ENCODE results near the gene ZFP1.
"Not testable (repeated sequence)": the region's sequence is repeated elsewhere in the genome, so short reads cannot be mapped to it uniquely, and the experiment has no call there.

ZFP1 gene

DNA sequence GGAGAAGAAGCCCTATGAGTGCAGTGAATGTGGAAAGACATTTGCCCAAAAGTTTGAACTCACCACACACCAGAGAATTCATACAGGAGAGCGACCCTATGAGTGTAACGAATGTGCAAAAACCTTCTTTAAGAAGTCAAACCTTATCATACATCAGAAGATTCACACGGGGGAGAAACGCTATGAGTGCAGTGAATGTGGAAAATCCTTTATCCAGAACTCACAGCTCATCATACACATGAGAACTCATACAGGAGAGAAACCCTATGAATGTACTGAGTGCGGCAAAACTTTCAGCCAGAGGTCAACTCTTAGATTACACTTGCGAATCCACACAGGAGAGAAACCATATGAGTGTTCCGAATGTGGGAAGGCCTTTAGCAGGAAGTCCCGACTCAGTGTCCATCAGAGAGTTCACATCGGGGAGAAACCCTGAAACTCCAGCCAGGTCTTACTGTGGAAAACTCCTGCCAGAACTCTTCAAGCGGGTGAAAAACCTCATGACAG lies 21.6 kb downstream of the ZFP1 start:
- DNase-seq = no peak

DNA sequence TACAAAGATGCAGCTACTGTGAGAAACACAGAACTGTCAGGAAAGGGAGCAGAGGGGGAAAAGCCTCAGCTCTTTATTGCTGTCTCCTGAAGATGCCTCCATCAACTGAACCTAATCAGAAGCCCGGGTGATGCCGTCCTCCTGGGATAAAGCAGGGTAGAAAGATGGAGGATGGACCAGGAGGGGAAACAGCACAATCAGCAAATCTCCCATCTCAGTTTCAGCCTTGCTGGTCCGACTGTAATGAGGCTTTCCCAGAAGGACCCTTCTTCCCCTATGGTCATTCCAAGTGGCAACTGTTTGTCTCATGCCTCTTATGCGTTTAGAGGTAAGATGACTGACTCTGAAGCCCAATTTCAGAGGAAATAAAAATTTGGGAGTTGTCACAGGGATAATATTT lies 24.3 kb downstream of the ZFP1 start:
- DNase-seq = no peak

GRCh38 chr16:75175074-75175473 lies 26.8 kb downstream of the ZFP1 start:
- no peak for DNase-seq

DNA sequence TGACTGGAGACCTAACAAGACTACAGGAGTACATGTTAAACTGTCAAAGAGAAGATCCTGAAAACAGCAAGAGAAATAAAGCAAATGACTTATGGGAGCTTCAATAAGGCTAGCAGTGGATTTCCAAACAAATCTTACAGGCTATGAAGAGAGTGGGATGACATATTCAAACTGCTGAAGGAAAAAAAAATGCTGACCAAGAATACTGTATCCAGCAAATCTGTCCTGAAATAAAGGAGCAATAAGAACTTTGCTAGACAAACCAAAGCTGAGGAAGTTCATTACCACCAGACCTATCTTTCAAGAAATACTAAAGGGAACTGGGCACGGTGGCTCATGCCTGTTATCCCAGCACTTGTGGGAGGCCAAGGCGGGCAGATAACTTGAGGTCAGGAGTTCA lies 28.6 kb downstream of the ZFP1 start:
- no peak for DNase-seq

- DNase-seq = no peak
Observed at GRCh38 chr16:75179208-75179607, 30.9 kb downstream of the ZFP1 start.

GRCh38 chr16:75181630-75182029 lies 33.3 kb downstream of the ZFP1 start:
- DNase-seq = no peak

DNA sequence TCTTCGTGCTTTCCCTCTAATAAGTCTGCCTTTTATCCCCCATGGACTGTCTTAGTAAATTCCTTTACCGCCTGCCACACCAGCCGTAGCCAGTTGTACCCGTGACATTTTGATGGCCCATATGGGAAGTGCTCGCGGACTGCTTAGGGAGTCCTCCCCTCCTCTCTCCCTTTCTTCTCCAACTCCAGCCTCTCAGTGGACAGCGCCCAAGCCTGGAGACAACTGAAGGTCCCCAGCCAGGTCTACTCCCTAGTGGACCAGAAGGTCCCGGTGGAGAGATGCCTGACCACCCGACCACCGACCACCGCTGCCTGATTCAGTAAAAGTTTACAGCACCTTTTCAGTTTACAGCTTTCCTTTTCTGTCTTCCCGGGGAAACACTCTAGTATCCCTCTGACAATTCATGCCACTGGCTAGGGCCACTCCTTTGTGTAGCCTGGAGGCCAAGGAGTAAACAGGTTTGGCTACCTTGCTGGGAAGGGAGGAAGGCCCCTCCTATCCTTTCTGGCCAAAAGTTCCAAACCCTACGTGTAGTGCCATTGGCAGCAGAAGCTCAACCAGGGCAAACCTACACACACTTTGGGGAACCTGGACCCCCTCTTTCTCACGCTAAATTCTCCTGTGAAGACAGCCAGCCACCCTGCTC lies 40.6 kb downstream of the ZFP1 start:
- no peak for DNase-seq

DNA sequence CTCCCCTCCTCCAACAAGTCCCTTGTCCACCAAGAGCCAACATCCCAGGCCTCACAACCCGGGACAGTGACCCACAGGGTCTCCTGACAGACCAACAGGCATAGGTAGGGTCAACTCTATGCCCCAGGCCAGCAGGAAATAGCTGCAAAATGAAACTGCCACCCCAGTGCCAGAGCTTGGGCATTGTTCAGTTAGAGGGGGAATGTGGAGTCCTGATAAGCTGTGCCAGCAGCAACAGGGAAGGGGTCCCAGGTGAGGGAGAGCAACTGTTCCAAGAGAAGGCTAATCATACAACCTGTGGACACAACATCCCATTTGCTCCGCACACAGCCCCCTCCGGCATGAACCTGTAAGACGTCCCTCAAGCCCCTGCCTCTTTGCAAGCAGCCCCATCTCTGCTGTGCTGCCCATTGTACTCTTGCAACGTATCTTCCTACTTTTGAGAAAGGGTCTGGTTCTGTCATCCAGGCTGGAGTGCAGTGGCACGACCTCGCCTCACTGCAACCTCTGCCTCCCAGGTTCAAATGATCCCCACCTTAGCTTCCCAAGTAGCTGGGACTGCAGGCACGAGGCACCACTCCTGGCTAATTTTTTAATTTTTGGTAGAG lies 41.4 kb downstream of the ZFP1 start:
- DNase-seq = no peak

DNA sequence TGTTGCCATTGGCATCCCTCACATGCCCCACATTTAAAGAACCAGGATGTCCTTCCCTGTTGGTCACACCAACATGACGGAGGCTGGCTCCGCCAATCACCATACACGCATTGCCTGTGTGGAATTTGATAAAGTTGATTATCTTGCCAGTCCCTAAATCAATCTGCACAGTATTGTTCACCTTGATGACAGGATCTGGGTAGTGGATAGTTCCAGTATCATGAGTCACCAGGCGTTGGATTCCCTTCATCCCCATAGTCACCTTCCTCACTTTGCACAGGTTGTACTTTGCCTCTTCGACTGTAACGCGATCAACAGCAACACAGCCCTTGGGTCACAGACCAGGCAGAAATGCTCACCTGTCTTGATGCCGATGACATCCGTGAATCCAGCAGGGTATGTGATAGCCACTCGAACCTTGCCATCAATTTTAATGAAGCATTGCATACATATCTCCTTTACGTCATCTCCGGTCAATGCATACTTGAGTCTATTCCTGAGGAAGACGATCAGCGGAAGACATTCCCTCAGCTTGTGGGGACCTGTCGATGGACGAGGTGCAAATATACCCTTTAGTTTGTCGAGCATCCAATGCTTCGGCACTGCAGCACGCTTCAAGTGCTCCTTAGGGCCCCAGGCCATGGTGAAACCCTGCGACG lies 44.4 kb downstream of the ZFP1 start:
- no peak for DNase-seq

DNA sequence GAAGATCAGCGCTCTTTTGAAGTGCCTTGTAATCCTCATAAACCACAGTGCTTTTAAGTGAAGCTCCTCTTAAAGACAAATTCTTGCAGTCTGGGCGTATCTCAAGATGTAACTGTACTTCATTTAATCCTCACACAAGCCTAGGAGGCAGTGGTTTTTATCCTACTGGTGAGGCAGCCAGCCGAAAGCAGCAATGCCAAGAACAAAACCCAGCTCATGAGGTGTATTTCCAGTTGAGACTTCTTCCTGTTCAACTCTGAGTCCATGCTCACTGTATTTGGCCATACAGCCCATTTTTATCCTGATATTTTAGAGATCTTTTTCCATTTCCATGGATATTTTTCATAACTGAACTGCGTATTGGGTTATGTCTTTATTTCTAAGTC lies 44.9 kb downstream of the ZFP1 start:
- no peak for DNase-seq

GRCh38 chr16:75193730-75194444 lies 45.6 kb downstream of the ZFP1 start:
- no peak for DNase-seq

DNA sequence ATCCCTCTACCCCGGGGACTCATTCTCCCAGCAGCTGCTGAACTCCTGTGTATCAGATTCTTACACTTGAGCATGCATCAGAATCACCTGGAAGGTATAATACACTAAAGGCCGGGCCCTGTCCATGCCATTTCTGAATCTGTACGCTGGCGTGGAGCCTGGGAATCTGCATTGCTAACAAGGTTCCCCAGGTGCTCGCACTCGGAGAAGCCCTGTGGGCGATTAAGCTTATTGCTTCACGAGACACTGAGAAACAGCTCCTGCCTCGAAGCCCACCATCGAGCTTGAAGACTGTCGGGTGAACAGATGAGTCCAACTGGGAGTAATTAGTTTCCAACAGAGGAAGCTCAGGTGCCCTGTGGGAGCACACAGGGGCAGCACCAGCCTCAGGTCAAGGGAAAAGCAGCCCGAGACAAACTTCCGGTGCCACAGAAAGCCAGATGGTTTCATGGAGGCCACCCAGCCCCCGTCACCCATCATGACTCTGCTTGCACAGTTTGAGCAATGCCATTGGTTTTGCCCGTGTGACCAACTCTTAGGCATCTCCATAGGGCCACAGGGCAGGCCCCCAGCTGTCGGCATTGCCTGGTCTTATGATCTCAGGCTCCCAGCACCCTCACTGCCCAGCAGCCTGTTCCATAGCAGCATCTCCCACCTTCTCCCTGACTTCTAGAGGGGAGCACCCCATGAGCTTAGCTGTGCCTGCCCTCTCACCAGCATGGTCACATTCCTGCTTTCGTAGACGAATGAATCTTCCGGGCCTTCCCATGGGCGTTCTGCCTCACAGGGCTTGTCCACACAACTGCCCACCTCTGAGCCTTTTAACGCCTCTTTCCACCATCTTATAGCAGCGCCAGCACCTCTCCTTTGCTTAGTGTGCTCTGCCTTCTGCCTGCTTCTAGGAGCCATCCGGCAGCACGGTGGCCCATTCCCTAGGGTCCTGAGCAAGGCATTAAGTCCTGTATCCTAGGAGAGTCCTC lies 47.8 kb downstream of the ZFP1 start:
- DNase-seq = no peak

GRCh38 chr16:75196836-75197235 lies 48.5 kb downstream of the ZFP1 start:
- no peak for DNase-seq

GRCh38 chr16:75197522-75198134 lies 49.3 kb downstream of the ZFP1 start:
- DNase-seq = no peak

DNA sequence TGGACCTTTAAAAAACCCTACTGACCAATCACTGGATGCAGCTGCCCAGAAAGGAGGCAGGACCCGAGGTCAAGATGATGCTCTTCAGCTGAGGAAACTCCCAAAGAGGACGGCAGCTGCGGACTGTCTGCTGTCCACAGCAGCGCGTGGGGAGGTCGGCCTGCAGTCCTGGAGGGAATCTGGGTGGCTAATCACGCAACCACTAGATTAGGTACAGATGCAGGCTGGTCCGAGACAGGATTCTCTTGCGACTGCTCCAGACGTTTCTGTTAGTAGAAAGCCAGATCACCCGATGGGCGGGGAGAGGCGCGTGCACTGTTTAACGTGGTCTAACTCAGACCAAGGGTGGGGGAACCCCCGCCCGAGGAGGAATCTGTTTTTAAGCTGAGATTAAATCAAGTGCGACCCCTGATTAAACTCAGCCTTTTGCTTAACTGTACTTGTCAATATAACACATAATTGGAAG lies 49.8 kb downstream of the ZFP1 start:
- no peak for DNase-seq

DNA sequence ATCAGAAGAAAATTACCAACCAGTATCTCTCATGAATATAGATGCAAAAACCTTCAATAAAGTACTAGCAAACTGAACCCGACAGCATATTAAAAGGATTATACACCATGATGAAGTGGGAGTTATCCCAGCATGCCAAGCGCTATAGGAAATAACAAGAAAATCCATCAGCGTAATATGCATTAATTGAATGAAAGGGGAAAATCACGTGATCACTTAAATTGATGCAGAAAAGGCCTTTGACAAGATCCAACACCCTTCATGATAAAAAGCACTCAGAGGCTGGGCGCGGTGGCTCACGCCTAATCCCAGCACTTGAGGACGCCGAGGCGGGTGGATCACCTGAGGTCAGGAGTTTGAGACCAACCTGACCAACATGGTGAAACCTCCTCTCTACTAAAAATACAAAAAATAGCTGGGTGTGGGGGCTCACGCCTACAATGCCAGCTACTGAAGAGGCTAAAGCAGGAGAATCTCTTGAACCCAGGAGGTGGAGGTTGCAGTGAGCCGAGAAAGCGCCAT lies 53.8 kb downstream of the ZFP1 start:
- DNase-seq = no peak

- DNase-seq = no peak
Observed at GRCh38 chr16:75203096-75203495, 54.8 kb downstream of the ZFP1 start.

GRCh38 chr16:75203667-75204409 lies 55.5 kb downstream of the ZFP1 start:
- no peak for DNase-seq

DNA sequence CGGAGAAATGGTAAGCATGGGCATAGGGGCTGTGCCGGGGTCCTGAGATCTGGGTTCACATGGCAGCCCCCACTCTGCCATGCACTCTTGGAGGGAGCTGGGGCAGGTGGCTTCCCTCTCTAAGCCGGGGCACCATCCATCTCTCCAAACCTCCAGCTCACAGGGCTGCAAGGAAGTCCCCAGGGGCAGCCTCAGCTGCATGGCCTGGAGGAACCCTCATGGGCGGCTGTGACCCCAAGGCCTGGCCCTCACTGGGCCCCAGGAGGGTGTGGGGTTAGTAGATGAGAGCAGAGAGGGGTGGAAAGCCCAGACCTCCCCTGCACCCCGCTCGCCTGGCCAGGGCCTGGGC lies 56.1 kb downstream of the ZFP1 start:
- no peak for DNase-seq

DNA sequence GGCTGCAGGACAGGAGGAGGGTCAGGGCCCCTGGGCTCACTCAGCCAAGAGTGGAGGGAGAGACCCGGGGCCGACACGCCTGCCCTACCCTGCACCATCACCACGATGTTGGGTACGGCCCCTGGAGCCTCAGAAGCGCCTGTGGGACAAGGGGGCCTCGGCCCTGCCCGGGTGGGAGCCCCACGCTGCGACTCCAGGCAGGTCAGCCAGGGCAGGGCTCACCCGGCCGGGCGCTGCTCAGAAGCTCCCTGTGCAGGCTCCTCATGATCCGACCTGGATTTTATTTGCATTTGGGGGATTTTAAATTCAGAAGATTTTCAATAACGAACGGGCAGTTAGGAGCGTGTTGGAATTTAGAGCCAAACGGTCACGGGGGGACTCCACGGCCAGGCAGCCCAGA lies 56.6 kb downstream of the ZFP1 start:
- not testable (repeated sequence) for DNase-seq

GRCh38 chr16:75205438-75205837 lies 57.1 kb downstream of the ZFP1 start:
- DNase-seq = not testable (repeated sequence)

Measured in activated CD4-positive, alpha-beta T cell treated with anti-CD3 and anti-CD28 coated beads, Interleukin-10, Interleukin-2, amounts not matched to agents 100 ng/mL and 50 ng/mL, durations not matched to agents 16 hours and 8 hours (primary cell).